Activated CD8-positive, alpha-beta memory T cell treated with anti-CD3 and anti-CD28 coated beads for 4 hours (primary cell): ENCODE measurements around the gene CYP24A1.

ENCODE experiments used
- DNase-seq, 2 donors: peaks; one replicate each; pipeline ENCODE4 v3.0.0-alpha.2; 2020; ENCODE audit warnings: low read depth in 2 of 2

Gene CYP24A1

DNA sequence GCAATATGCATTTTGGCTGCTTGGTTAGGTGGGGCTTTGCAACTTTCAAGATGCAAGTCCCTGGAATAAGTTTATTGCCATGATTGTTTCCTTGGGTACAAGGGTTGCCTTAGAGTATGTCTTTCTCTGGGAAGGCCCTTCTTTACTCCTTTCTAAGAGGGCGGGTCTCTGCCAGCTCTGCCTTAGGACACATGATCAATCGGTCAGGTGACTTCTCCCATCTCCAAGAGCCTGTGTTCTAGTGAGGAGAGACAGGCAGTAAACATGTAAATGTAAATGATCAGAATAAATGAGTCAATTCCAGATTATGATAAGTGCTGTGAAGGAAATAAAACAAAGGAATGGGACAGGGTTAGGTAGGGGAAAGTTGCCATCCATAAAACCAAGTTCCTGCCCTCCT, 60.2 kb downstream of the CYP24A1 start:
- no peak for DNase-seq

DNA sequence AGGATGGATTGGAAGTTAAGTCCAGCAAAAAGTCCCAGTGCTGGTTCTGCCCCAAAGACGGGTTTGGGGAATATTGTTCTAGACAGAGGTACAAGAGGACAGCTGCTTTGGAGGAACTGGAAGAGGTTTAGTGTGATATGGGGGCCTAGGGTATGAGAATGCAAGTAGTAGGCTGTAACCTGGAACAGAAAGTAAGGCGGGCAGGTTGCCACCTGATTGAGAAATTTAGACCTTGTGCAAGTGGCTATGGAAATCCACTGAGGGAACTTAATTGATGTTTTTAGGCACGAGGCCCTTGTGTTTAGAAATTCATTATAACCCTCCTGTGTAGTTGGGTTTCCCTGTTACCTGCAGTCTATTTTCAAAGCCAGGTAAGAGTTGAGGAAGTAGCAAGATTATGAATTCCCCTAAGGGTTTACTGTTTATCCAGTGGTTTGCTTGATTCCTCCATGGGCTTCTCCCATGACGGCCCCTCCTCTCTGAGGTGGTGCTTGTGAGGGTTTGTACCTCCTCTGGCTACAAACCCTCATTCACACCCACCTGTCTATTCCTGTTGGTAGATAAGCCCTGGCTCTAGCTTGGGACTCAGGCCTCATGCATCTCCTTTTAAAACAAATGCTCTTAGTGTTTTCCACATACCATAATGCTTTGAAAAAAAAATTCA, 61.4 kb downstream of the CYP24A1 start:
- no peak for DNase-seq

DNA sequence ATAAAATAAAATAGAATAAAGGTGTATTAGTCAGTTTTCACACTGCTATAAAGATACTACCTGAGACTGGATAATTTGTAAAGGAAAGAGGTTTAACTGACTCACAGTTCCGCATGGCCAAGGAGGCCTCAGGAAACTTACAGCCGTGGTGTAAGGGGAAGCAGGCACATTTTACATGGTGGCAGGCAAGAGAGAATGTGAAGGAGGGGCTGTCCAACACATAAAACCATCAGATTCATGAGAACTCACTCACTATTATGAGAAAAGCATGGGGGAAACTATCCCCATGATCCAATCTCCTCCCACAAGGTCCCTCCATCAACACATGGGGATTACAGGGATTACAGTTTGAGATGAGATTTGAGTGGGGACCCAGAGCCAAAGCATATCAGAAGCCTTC, 62.3 kb downstream of the CYP24A1 start:
- DNase-seq = no peak

GRCh38 chr20:54110457-54110856, 63.3 kb downstream of the CYP24A1 start:
- DNase-seq = no peak

- DNase-seq = no peak
These were observed 63.7 kb downstream of the CYP24A1 start for GRCh38 chr20:54110041-54110440.

DNA sequence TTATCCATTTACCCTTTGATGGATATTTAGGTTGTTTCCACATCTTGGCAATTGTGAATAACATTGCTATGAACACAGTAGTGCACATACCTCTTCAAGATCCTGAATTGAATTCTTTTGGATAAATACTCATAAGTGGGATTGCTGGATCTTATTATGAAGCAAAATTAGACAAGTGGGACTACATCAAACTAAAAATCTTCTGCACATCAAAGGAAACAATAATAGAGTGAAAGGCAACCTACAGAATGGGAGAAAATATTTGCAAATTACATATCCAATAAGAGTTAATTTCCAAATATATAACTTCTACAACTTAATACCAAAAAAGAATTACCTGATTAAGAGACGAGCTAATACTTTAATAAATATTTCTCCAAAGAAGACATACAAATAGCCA, 65.0 kb downstream of the CYP24A1 start:
- no peak for DNase-seq

GRCh38 chr20:54108326-54108642, 65.5 kb downstream of the CYP24A1 start:
- DNase-seq = no peak

- DNase-seq = no peak
These were observed 66.0 kb downstream of the CYP24A1 start for GRCh38 chr20:54107600-54108325.

- no peak for DNase-seq
These were observed 66.6 kb downstream of the CYP24A1 start for GRCh38 chr20:54107181-54107580.

- DNase-seq = no peak
These were observed 67.6 kb downstream of the CYP24A1 start for GRCh38 chr20:54106162-54106561.

GRCh38 chr20:54105653-54106052, 68.1 kb downstream of the CYP24A1 start:
- no peak for DNase-seq

- DNase-seq = no peak
These were observed 69.0 kb downstream of the CYP24A1 start for GRCh38 chr20:54104781-54105180.

- no peak for DNase-seq
These were observed 69.8 kb downstream of the CYP24A1 start for GRCh38 chr20:54103762-54104600.
